ENCODE results near the gene C11orf91.

The C11orf91 gene

DNA sequence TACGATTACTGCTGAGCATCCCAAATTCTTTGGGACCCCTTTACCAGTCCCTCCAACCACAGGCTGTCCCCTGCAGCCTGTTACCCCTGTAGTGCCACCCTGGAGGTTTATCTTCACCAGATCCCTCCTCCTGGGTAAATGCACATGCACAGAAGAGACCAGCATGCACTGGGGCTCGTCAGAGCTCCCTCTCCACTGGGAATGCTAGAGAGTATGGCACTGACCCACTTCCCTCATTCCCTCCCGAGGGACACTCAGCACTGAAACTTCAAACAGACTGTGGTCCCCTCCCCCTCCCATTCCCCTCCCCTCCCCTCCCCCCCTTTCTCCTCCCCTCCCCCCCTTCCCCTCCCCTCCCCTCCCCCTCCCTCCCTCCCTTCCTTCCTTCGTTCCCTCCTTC is 49.1 kb downstream of the C11orf91 start:
- Histone ChIP-seq H3K9me3 (ENCODE audit: severe bottlenecking) (no peaks in the 10 kb centered on the region), H3K4me3 (ENCODE audit: severe bottlenecking) (no peak overlapping the region), H3K4me1 (ENCODE audit: insufficient read depth, poor library complexity, severe bottlenecking) (peaks cover 7% of the 10 kb centered on the region), H3K27me3 (ENCODE audit: insufficient read depth, poor library complexity, severe bottlenecking) (no peaks in the 10 kb centered on the region), H3K36me3 (ENCODE audit: low read depth) (no peaks in the 10 kb centered on the region), H3K27ac (ENCODE audit: poor library complexity, severe bottlenecking) (no peak overlapping the region)
- TF ChIP-seq, protein P1, sequence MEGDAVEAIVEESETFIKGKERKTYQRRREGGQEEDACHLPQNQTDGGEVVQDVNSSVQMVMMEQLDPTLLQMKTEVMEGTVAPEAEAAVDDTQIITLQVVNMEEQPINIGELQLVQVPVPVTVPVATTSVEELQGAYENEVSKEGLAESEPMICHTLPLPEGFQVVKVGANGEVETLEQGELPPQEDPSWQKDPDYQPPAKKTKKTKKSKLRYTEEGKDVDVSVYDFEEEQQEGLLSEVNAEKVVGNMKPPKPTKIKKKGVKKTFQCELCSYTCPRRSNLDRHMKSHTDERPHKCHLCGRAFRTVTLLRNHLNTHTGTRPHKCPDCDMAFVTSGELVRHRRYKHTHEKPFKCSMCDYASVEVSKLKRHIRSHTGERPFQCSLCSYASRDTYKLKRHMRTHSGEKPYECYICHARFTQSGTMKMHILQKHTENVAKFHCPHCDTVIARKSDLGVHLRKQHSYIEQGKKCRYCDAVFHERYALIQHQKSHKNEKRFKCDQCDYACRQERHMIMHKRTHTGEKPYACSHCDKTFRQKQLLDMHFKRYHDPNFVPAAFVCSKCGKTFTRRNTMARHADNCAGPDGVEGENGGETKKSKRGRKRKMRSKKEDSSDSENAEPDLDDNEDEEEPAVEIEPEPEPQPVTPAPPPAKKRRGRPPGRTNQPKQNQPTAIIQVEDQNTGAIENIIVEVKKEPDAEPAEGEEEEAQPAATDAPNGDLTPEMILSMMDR (IDR thresholded peaks at IDR 0.05; ENCODE audit: poor library complexity, severe bottlenecking), result no peak
- ATAC-seq (ENCODE audit: low read depth), result no peak
- no peak for DNase-seq (ENCODE audit: low spot score)

DNA sequence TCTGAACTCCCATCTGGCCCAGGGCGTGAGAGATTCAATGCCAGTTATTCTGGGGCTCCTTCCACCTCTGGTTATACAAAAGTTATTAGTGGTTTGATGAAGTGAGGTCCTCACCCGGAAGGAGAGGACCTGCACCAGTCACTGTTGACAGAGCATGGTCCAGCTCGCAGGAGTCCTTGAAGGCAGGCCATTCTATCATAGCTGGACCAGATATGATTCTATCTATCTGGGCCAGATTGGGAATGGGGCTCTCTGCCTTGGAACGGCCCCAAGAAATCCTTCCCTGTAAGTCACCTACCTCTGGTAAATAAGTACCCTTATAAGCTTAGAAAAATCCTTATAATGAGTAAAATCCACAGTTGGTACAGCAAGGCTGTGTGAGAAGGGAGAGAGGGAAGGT is 50.7 kb downstream of the C11orf91 start:
- TF ChIP-seq, protein P1 (IDR thresholded peaks at IDR 0.05; ENCODE audit: poor library complexity, severe bottlenecking), result no peak
- no peak for DNase-seq (ENCODE audit: low spot score)

More for the DNA sequence above, 50.7 kb downstream of the C11orf91 start:
- H3K4me3 ChIP-seq (ENCODE audit: severe bottlenecking), result no peak overlapping the region
- H3K36me3 ChIP-seq (ENCODE audit: low read depth), result no peaks in the 10 kb centered on the region
- no peaks in the 10 kb centered on the region for H3K27me3 ChIP-seq (ENCODE audit: insufficient read depth, poor library complexity, severe bottlenecking)
- H3K9me3 ChIP-seq (ENCODE audit: severe bottlenecking), result no peaks in the 10 kb centered on the region
- ATAC-seq (ENCODE audit: low read depth), result no peak
- H3K27ac ChIP-seq (ENCODE audit: poor library complexity, severe bottlenecking), result no peak overlapping the region
- H3K4me1 ChIP-seq (ENCODE audit: insufficient read depth, poor library complexity, severe bottlenecking), result no peaks in the 10 kb centered on the region

Measured in RWPE2 (cell line).